ENCODE measurements around the gene KCNJ12.
"Not testable (repeated sequence)": the region's sequence is repeated elsewhere in the genome, so short reads cannot be mapped to it uniquely, and the experiment has no call there.

The KCNJ12 gene

DNA sequence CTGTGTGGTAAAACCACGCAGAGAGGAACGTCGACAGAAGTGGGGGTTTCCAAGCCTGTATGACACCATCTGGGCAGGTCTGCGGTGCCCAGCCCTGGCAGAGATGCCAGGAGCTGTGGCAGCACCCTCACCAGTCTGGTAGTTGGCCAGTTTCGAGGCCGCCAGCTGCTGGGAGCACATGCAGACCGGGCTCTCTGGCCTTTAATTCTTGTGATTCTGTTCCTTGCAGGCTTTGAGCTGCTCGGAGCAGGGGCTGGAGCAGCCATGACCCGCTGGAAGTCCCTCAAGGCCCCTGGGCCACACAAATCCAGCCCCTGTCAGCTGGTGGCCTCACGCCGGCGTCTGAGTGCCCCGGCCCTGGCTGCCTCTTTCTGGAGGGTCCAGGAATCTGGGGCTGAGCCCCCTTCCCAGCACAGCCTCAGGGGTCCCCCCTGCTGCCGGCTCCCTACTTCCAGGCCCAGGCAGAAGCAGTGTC, 36.1 kb downstream of the KCNJ12 start:
- not testable (repeated sequence) for H3K4me1 ChIP-seq (ENCODE audit: control insufficient read depth in 5 of 5, insufficient read depth in 5 of 5, low read length in 5 of 5); H3K9ac ChIP-seq (ENCODE audit: low read length in 5 of 5); H3K4me3 ChIP-seq (ENCODE audit: low read depth in 1 of 5, low read length in 5 of 5); H3K36me3 ChIP-seq (ENCODE audit: control insufficient read depth in 5 of 5, insufficient read depth in 5 of 5, low read length in 5 of 5); H3K27ac ChIP-seq (ENCODE audit: low read depth, low read length); H3K9me3 ChIP-seq (ENCODE audit: control insufficient read depth in 5 of 5, low read length in 5 of 5); H3K27me3 ChIP-seq (ENCODE audit: control insufficient read depth in 5 of 5, insufficient read depth in 4 of 5, low read length in 5 of 5)

DNA sequence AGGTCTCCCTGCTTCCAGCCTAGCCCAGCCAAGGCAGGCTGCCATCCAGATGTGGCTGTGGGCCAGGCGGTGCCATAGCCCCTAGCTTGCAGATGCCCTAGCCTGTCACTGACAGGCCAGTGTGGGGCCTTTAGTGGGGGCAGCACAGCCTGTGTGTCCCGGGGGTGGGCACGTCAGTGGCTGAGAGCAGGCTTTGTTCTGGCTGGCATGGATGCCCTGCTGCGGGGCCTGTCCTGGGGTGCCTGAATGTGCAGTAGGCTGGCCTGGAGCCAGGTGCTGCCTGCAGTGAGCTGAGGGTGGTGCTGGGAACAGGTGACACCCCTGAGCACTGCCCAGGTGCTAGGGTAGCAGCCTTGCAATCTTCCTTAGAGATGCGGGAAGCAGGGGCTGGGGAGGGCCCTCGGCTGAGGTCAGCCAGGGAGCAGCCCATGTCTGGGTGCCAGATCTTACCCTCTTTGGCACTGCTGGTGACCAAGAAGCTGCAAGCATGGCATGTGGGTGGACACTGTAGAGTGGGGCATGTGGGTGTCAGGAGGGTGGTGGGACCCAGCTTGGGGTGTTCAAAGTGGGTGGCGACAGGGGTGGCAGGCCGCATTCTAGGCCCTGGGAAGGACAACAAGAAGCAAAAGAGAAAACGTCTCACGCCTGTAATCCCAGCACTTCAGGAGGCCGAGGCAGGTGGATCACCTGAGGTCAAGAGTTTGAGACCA, 37.6 kb downstream of the KCNJ12 start:
- not testable (repeated sequence) for H3K27me3 ChIP-seq (ENCODE audit: control insufficient read depth in 5 of 5, insufficient read depth in 4 of 5, low read length in 5 of 5); H3K9me3 ChIP-seq (ENCODE audit: control insufficient read depth in 5 of 5, low read length in 5 of 5); H3K4me3 ChIP-seq (ENCODE audit: low read depth in 1 of 5, low read length in 5 of 5); H3K27ac ChIP-seq (ENCODE audit: low read depth, low read length); H3K36me3 ChIP-seq (ENCODE audit: control insufficient read depth in 5 of 5, insufficient read depth in 5 of 5, low read length in 5 of 5); H3K9ac ChIP-seq (ENCODE audit: low read length in 5 of 5); H3K4me1 ChIP-seq (ENCODE audit: control insufficient read depth in 5 of 5, insufficient read depth in 5 of 5, low read length in 5 of 5)

DNA sequence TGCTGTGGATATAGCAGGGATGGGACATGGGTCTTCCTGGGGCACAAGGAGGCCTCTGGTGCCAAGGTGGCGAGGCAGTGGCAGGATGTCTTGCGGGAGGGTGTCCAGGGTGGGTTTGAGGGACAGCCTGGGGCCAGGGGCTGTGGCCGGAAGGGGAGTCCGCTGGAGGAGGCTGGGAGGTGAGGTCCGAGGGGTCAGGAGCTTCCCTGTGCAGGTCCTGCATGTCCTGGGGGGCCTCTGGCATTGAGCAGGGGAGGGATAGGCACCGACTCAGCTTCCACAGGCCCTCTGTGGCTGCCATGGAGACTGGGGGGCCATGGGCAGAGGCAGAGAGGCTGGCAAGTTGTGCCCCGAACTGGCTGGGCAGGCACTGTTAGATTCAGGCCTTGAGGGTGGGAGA, 38.5 kb downstream of the KCNJ12 start:
- not testable (repeated sequence) for H3K4me3 ChIP-seq (ENCODE audit: low read depth in 1 of 5, low read length in 5 of 5); H3K9me3 ChIP-seq (ENCODE audit: control insufficient read depth in 5 of 5, low read length in 5 of 5); H3K27ac ChIP-seq (ENCODE audit: low read depth, low read length); H3K4me1 ChIP-seq (ENCODE audit: control insufficient read depth in 5 of 5, insufficient read depth in 5 of 5, low read length in 5 of 5); H3K9ac ChIP-seq (ENCODE audit: low read length in 5 of 5); H3K36me3 ChIP-seq (ENCODE audit: control insufficient read depth in 5 of 5, insufficient read depth in 5 of 5, low read length in 5 of 5); H3K27me3 ChIP-seq (ENCODE audit: control insufficient read depth in 5 of 5, insufficient read depth in 4 of 5, low read length in 5 of 5)

DNA sequence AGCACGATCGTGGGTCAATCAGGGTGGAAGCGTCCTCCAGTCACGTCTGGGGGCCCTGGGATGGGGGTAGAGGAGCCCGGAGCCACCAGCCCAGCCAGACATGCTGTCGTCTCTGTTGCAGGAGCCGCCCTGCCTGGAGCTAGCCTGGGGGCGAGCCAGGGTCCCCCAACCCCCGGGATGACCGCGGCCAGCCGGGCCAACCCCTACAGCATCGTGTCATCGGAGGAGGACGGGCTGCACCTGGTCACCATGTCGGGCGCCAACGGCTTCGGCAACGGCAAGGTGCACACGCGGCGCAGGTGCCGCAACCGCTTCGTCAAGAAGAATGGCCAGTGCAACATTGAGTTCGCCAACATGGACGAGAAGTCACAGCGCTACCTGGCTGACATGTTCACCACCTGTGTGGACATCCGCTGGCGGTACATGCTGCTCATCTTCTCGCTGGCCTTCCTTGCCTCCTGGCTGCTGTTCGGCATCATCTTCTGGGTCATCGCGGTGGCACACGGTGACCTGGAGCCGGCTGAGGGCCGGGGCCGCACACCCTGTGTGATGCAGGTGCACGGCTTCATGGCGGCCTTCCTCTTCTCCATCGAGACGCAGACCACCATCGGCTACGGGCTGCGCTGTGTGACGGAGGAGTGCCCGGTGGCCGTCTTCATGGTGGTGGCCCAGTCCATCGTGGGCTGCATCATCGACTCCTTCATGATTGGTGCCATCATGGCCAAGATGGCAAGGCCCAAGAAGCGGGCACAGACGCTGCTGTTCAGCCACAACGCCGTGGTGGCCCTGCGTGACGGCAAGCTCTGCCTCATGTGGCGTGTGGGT, 39.2 kb downstream of the KCNJ12 start:
- H3K4me1 ChIP-seq (ENCODE audit: control insufficient read depth in 5 of 5, insufficient read depth in 5 of 5, low read length in 5 of 5); H3K9me3 ChIP-seq (ENCODE audit: control insufficient read depth in 5 of 5, low read length in 5 of 5); H3K9ac ChIP-seq (ENCODE audit: low read length in 5 of 5): not testable (repeated sequence)

DNA sequence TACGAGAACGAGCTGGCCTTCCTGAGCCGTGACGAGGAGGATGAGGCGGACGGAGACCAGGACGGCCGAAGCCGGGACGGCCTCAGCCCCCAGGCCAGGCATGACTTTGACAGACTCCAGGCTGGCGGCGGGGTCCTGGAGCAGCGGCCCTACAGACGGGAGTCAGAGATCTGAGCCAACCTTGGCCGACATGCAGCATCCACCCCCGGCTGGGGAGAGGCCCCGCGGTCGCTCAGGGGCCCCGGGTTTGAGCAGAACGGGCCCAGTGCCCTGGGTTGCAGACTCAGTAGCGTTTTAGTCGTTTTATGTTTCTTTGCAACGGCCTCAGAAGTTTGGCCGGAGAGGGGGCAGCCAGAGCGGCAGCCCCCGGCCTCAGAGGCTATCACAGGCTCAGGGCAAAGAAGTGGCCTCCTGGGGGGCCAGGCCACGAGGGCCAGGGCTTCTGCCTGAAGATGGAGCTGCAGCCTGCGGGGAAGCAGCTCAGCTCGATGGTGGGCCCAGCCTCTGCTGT, 40.4 kb downstream of the KCNJ12 start:
- not testable (repeated sequence) for H3K4me1 ChIP-seq (ENCODE audit: control insufficient read depth in 5 of 5, insufficient read depth in 5 of 5, low read length in 5 of 5); H3K27me3 ChIP-seq (ENCODE audit: control insufficient read depth in 5 of 5, insufficient read depth in 4 of 5, low read length in 5 of 5); H3K4me3 ChIP-seq (ENCODE audit: low read depth in 1 of 5, low read length in 5 of 5); H3K9ac ChIP-seq (ENCODE audit: low read length in 5 of 5); H3K27ac ChIP-seq (ENCODE audit: low read depth, low read length); H3K9me3 ChIP-seq (ENCODE audit: control insufficient read depth in 5 of 5, low read length in 5 of 5); H3K36me3 ChIP-seq (ENCODE audit: control insufficient read depth in 5 of 5, insufficient read depth in 5 of 5, low read length in 5 of 5)

More for the DNA sequence above, 39.2 kb downstream of the KCNJ12 start:
- not testable (repeated sequence) for H3K27me3 ChIP-seq (ENCODE audit: control insufficient read depth in 5 of 5, insufficient read depth in 4 of 5, low read length in 5 of 5); H3K4me3 ChIP-seq (ENCODE audit: low read depth in 1 of 5, low read length in 5 of 5); H3K36me3 ChIP-seq (ENCODE audit: control insufficient read depth in 5 of 5, insufficient read depth in 5 of 5, low read length in 5 of 5); H3K27ac ChIP-seq (ENCODE audit: low read depth, low read length)

DNA sequence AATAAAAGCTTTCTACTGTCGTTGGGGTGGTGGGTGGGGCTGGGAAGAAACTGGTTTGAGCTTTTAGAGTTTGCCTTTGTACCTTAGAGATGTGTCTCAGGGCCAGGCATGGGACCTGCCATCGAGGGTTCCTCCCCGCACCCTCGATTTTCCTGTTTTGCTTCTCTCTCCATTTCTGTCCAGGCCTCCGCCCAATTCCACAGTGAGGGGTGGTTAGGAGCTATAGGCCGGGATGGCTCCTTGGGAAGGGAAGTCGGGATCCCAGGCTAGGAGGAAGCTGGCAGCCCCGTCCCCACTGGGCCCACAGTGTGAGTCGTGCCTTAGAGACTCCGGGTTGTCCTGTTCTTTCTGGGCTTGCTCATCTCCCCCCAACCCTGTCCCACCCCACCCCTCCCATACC, 41.2 kb downstream of the KCNJ12 start:
- not testable (repeated sequence) for H3K36me3 ChIP-seq (ENCODE audit: control insufficient read depth in 5 of 5, insufficient read depth in 5 of 5, low read length in 5 of 5); H3K4me1 ChIP-seq (ENCODE audit: control insufficient read depth in 5 of 5, insufficient read depth in 5 of 5, low read length in 5 of 5); H3K27me3 ChIP-seq (ENCODE audit: control insufficient read depth in 5 of 5, insufficient read depth in 4 of 5, low read length in 5 of 5); H3K9ac ChIP-seq (ENCODE audit: low read length in 5 of 5); H3K9me3 ChIP-seq (ENCODE audit: control insufficient read depth in 5 of 5, low read length in 5 of 5); H3K4me3 ChIP-seq (ENCODE audit: low read depth in 1 of 5, low read length in 5 of 5); H3K27ac ChIP-seq (ENCODE audit: low read depth, low read length)

DNA sequence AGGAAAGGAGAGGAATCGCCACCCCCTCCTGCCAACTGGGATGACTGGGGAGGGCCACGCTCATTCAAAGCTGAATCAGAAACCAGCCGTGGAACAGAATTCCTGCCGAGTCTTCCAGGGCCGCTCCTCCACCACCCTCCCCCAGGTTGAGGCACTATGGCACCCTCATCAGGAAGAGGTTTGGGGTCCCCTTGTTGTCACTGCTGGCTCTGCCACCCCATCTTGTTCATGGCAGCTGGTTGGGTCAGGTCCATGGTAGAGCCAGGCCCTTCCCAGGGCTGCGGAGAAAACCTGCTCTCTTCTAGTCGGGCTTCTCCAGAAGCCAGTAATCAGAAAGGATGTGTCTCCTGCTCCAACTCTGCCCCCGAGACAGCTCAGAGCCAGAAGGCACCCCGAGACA, 41.8 kb downstream of the KCNJ12 start:
- Histone ChIP-seq H3K27ac (ENCODE audit: low read depth, low read length) (no peak overlapping the region), H3K4me3 (ENCODE audit: low read depth in 1 of 5, low read length in 5 of 5) (no peak overlapping the region)

DNA sequence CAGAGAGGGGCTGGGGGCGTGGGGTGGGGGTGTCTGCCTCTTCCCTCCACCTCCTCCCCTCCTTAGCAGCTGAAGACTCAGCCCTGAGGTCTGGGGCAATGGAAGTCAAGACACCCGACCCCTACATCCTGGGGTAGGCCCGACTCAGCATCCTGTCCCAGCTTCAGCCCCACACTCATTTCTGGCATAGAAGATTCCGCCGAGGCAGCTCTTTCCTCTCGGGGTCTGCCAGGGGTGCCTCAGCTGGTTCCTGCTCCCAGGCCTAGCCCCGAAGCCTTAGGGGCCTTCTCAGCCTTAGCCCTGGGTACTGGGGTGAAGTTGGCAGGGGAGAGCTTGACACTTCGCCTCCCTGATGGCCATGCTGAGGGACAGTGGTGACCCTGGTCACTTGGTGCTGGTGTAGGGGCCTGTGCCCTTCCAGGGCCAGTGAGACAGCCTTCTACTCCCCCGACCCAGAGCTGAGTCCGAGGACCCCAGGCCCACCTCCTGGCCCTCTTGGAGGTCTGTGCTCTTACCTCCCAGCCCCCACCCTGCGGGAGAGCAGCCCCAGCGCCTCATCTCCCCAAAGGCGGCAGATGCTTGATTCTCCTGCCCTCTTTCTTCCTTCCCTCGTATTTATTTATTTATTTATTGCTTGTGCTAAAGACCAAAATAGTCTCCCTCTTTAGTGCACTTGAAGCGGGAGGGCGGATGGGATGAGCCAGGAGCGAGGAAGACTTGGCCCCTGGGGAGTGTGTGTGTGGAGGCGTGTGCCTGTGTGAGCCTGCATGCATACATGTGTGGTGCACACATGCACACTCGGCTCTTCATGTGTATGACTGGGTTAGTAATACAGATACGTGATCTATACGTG, 42.5 kb downstream of the KCNJ12 start:
- Histone ChIP-seq H3K4me1 (ENCODE audit: control insufficient read depth in 5 of 5, insufficient read depth in 5 of 5, low read length in 5 of 5) (peaks cover 0 to 8% (median 6%) of the 10 kb centered on the region in 5 donors), H3K27ac (ENCODE audit: low read depth, low read length) (no peak overlapping the region), H3K27me3 (ENCODE audit: control insufficient read depth in 5 of 5, insufficient read depth in 4 of 5, low read length in 5 of 5) (peaks cover 0 to 6% (median 0%) of the 10 kb centered on the region in 5 donors), H3K36me3 (ENCODE audit: control insufficient read depth in 5 of 5, insufficient read depth in 5 of 5, low read length in 5 of 5) (no peaks in the 10 kb centered on the region), H3K9ac (ENCODE audit: low read length in 5 of 5) (no peak overlapping the region), H3K9me3 (ENCODE audit: control insufficient read depth in 5 of 5, low read length in 5 of 5) (no peaks in the 10 kb centered on the region), H3K4me3 (ENCODE audit: low read depth in 1 of 5, low read length in 5 of 5) (no peak overlapping the region)

More for the DNA sequence above, 41.8 kb downstream of the KCNJ12 start:
- Histone ChIP-seq H3K27me3 (ENCODE audit: control insufficient read depth in 5 of 5, insufficient read depth in 4 of 5, low read length in 5 of 5) (peaks cover 0 to 6% (median 0%) of the 10 kb centered on the region in 5 donors), H3K9me3 (ENCODE audit: control insufficient read depth in 5 of 5, low read length in 5 of 5) (no peaks in the 10 kb centered on the region), H3K4me1 (ENCODE audit: control insufficient read depth in 5 of 5, insufficient read depth in 5 of 5, low read length in 5 of 5) (peaks cover 0 to 3% (median under 1%) of the 10 kb centered on the region in 5 donors), H3K36me3 (ENCODE audit: control insufficient read depth in 5 of 5, insufficient read depth in 5 of 5, low read length in 5 of 5) (no peaks in the 10 kb centered on the region), H3K9ac (ENCODE audit: low read length in 5 of 5) (no peak overlapping the region)

DNA sequence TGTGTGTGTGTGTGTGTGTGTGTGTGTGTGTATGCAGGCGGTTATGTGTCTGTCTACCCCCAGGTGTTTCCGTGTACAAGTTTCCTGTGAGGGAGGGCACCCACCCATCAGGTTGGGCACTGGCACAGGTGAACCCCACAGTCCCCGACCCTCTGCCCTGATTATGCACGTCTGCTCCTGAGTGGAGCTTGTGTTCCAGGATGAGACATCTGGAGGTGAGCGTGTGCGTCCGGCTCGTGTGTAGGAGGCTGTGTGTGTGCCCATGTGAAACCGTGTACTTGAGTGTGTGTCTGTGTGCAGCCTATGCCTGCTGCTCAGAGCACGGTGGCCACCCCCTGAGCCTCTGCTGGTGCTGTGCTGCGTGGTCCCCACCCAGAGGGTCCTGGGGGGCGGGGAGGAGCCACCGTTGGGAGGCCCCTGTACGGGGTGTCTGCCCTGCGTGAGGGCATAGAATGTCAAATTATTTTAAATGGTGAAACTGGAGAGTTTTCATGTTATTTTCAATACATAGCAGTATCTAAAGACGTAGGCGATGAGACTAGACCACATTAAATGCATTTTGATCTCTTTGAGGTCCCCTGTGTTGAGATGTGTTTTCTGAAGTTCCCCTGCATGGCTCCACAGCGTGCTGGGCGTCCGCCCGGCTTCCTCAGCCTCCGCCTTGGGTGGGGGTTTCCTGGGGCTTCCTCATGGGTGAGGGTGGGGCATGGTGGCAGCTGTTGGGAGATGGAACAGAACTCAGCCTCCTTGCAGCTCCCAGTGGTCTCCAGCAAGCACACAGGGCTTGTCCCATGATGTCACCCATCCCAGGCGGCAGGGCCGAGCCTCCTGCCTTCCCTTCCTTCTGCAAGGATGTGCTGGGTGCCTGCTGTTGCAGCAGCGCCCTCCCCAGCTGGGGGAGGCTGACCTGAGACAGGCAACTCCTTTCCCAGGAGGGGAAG, 43.4 kb downstream of the KCNJ12 start:
- Histone ChIP-seq H3K27ac (ENCODE audit: low read depth, low read length) (no peak overlapping the region), H3K27me3 (ENCODE audit: control insufficient read depth in 5 of 5, insufficient read depth in 4 of 5, low read length in 5 of 5) (peaks cover 0 to 6% (median 0%) of the 10 kb centered on the region in 5 donors), H3K4me1 (ENCODE audit: control insufficient read depth in 5 of 5, insufficient read depth in 5 of 5, low read length in 5 of 5) (peaks cover 0 to 8% (median 6%) of the 10 kb centered on the region in 5 donors), H3K9ac (ENCODE audit: low read length in 5 of 5) (no peak overlapping the region), H3K36me3 (ENCODE audit: control insufficient read depth in 5 of 5, insufficient read depth in 5 of 5, low read length in 5 of 5) (no peaks in the 10 kb centered on the region), H3K9me3 (ENCODE audit: control insufficient read depth in 5 of 5, low read length in 5 of 5) (no peaks in the 10 kb centered on the region), H3K4me3 (ENCODE audit: low read depth in 1 of 5, low read length in 5 of 5) (no peak overlapping the region)
